AG09319 (cell line): Measurements from ENCODE around the gene WDR70.

Experiments used
- DNase-seq: peaks from one replicate; pipeline ENCODE4 v3.0.0-alpha.2; 2010; ENCODE audit warnings: low read depth; ENCODE audit errors: extremely low read depth
- CTCF ChIP-seq: IDR thresholded peaks from 2 replicates; pipeline ENCODE4 v1.5.1; 2011; ENCODE audit warnings: low read depth, mild to moderate bottlenecking, inconsistent platforms, low read length, moderate library complexity

Gene WDR70

GRCh38 chr5:37737326-37738056 is 358.4 kb downstream of the WDR70 start:
- TF ChIP-seq CTCF = no peak

GRCh38 chr5:37738057-37738691 is 359.1 kb downstream of the WDR70 start:
- TF ChIP-seq CTCF = no peak
- DNase-seq = peak; percentile 68

More at GRCh38 chr5:37737326-37738056, 358.4 kb downstream of the WDR70 start:
- DNase-seq = no peak

- no peak for DNase-seq
- no peak for TF ChIP-seq CTCF
These were observed 359.9 kb downstream of the WDR70 start for GRCh38 chr5:37738865-37739488.

- DNase-seq = no peak
These were observed 360.7 kb downstream of the WDR70 start for GRCh38 chr5:37739817-37740261.

GRCh38 chr5:37740331-37741066 is 361.4 kb downstream of the WDR70 start:
- no peak for TF ChIP-seq CTCF

More at GRCh38 chr5:37739817-37740261, 360.7 kb downstream of the WDR70 start:
- no peak for TF ChIP-seq CTCF

GRCh38 chr5:37742111-37742510 is 363.0 kb downstream of the WDR70 start:
- TF ChIP-seq CTCF = no peak
- DNase-seq = no peak

More at GRCh38 chr5:37740331-37741066, 361.4 kb downstream of the WDR70 start:
- DNase-seq = no peak
